GM19468 (cell line): ENCODE measurements around the gene EEF2K.
"Not testable (repeated sequence)": the region's sequence is repeated elsewhere in the genome, so short reads cannot be mapped to it uniquely, and the experiment has no call there.

Experiments used
- ATAC-seq: cut with Tn5 transposase; IDR thresholded peaks from one replicate; pipeline ENCODE4 v1.9.1; 2021; ENCODE audit warnings: mild to moderate bottlenecking, moderate library complexity, moderate number of reproducible peaks; ENCODE audit not compliant: unreplicated experiment; ENCODE audit errors: extremely low read depth

EEF2K gene

DNA sequence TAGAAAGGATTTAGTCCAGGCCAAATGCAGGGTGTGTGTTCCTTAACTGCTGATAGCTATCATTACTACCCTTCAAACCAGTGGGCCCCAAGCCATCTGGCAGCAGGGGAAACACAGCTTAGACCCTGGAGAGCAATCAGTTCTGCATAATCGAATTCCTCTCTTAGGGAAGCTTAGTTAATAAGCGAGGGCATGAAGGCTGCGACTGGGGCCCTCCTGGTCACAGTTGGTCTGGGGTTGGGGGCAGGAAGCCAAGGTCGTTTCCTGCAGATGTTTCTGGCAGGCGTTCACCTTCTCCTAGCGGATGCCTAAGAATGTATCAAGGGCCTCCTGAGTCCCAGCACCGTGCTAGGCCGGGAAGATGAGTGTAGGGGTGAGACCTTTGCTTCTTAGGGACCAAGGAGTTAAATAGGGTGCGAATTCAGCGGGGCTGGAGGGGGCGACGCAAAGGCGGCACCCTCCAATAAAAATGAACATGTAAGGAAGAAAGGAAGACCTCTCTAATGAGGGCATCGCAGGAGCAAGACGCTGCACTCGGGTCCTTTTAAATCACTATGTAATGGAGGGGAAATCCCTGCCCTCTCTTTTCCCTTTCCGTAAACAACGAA lies 16.5 kb upstream of the EEF2K start:
- no peak for ATAC-seq

DNA sequence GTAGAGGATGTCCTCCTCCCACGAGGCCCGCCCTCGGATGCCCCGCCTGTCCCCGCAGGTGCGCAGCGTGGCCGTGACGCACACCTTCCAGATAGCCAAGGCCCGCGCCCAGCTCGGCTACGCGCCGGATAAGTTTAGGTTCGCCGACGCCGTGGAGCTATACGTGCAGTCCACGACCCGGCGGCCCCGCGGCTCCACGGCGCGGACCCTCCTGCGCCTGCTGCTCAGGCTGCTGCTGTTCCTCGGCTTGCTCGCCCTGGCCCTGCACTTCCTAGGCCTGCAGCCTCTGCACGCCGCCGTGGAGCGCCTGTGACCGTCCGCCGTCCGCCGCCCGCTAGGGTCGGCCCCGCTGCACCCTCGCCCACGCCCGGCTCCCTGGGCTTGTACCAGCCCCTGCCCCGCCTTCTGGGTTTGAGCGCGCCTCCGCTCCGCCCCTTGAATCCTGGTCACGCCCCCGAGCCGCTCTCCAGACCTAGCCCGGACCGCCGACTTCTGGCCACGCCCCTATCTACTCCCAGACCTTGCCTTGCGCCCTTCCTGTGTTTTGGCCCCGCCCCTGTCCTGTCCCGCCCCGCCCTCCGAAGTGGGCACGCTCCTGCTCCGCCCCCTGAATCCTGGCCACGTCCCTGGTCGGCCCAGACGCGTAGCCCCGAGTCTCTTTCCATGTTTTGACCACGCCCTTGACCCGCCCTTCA lies 15.8 kb upstream of the EEF2K start:
- peak; percentile 36 for ATAC-seq

DNA sequence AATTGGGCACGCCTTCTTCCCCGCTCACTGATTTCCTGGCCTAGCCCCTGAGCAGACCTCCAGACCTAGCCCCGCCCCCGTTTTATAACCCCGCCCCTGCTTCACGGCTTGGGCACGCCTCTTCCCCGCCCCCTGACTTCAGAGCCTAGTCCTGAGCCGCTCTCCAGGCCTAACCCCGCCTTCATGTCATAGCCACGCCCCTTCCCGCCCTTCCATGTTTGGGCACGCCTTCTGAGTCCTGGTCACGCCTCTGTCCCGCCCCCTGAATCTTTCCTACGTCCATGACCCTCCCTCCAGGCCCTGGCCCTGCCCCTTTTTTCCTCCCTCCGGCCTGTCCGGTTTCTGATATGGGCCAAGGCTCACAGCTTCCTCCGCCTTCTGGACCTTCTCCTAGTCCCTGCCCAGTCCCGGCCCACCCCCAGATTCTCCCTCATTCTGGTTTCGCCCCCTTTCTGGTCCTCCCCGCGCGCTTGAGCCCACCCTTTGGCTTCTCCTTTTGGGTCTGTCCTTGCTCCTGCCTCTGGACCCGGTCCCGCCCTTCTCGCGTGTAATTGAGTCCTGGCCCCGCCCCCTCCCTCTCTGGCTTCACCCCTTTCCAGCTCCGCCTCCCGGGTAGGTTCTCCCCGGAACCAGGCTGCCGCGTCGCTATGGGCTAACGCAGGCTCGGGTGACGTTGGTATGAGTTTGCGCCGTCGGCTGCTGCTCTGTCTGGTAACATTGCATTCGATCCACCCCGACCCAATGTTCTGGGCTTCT lies 15.1 kb upstream of the EEF2K start:
- ATAC-seq: peak; percentile 7

DNA sequence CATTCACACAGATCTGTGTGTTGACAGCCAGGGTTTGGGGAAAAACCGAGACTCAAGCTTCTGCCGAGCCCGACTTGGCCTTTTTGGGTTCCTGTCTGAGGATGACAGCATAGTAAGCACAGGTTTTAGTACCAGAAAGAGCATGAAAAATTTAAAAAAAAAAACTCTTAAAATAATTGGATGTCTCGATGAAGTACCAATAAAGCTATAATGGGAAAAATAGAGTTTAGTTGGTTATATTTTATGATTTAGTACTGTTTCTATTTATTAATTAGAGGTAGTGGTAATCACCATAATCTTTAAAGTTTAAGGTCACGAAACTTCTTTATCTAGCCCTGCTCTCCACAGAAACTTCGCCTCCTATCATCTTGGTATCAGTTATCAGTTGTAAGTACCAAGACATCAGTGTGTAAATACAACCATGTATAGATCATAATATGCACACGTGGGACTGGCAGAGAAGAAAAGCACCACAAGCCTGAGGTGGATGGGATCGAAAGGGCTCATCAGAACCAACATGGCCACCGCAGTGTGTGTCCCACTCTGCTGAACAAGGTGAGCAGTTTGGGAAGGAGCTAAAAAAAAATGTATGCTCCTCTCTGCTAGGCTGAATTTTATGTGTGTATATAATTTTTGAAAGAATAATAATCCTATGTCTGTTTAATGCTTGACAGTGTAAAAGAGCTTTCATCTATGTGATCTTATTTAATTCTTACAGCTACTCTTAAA lies 14.4 kb upstream of the EEF2K start:
- ATAC-seq: no peak

DNA sequence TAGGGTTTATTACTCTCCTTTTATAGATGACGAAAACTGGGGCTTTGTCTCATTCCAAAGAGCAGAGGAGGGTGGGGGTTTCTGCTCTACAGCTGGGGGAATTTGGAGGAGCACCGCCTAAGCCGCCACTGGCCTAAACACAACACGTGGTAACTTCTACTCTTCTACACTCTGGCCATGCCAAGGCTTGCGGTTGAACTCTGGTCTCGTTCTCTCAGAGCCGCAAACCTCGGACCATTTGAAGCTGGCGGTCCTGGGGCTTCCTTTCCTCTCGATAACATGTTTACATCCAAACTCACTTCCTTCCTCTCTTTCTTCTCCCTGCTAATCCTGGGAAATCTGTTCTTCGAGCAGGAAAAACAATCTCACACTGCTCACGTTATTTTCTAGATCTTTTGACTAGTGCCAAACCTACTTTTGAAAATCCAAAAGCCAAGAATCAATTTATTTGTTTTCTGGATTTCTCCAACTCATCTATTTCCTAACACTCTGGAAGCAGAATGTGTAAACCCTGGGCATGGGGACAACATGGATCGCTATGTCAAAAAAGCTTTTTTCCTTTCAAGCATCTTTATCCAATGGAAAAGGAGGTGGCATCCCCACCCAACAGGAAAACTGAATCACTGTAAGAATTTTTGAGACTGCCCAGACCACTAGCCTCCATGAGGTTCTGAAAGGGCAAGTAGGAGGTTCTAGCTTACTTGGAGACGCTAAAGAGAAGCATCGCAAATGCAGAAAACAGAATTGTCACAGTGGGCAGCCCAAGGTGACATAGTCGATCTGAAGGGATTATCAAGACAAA lies 13.6 kb upstream of the EEF2K start:
- ATAC-seq: peak; percentile 15

DNA sequence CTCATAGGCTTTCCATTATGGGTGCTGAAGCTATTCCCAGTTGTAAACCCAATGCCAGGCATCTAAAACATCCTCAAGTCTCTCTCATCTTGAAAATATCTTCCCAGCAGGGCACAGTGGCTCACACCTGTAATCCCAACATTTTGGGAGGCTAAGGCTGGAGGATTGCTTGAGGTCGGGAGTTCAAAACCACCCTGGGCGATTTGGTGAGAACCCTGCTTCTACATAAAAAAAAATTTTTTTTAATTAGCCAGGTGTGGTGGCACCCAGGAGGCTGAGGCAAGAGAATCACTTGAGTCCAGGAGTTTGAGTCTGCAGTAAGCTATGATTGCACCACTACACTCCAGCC lies 13.0 kb upstream of the EEF2K start:
- no peak for ATAC-seq

DNA sequence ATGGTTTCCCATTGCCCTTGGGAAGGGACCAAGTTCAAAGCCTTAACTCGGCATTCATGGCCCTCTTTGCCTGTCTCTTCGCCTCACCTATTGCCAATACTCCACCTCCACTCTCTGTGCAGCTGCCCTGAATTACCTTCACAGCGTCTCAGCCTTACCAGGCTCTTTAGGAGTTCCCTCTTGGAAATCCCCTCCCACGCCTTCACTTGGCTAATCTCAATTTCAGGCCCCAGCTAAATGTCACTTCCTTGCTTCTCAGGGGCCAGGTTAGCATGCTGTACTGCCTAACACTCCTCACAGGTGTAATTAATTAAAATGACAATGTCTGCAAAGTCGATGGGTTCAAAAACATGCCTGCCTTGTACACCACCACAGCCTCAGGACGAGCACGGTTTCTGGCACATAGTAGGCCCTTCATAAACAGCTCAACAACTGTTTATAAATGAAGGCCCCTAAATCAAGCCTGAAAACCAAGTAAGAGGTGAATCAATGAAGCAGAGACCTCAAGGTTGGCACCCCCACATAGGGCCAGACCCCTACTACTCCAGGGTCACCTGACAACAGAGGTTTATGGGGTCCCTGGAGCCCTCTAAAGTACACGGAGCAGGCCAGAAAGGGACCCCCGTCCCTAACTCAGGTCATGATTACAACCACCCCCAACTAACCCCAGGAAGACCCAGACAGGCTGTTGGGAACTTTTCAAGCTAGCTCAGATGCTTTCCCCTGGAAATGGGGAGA lies 11.2 kb upstream of the EEF2K start:
- no peak for ATAC-seq

DNA sequence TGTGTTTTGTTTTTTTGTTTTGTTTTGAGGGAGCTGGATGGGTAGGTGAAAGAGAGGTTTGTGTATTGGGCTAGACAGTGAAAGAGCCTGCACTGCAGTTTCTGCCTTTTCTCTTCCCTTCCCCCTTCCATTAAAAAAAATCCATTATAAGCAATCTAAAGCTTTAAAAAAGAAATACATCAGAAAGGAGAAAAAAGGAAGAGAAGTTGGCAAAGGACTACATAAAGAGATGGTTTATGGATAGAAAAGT lies 10.7 kb upstream of the EEF2K start:
- ATAC-seq: no peak

DNA sequence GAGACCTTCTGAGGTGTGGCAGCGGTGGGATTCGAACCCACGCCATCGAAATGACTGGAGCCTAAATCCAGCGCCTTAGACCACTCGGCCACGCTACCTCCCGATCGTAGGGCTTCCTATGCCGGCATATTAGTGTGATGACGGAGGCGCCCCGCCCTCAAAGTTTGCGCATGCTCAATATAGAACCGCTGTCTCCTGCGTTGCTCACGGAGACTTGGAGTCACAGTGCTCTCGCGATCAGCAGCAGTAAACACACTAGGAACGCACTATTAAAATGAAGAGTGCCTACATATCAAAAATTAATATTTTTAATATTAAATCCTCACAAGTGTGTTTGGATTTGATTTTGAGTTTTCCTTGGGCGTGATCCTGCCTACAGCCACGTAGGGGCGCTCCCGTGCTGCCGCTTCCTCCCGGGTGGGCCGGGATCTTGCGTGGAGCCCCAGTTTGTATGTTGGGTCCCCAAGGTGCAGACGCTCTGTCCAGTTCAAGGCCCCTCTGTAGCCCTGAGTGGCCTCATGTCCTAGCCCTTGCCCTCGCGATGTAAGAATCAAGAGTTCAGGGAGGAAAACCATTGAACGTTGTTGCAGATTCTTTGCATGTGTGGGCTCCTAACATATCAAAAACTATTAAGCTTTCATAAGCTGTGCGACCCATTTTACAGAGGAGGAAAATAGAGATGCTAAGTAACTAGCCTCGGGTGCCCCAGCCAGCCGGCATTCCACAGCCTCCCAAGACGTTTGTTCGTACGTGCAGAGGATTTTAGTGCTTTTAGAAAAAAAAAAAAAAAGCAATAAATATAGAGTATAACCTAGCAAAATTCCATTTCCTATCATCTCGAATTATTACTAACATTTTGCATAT lies 10.2 kb upstream of the EEF2K start:
- ATAC-seq: peak; percentile 25

DNA sequence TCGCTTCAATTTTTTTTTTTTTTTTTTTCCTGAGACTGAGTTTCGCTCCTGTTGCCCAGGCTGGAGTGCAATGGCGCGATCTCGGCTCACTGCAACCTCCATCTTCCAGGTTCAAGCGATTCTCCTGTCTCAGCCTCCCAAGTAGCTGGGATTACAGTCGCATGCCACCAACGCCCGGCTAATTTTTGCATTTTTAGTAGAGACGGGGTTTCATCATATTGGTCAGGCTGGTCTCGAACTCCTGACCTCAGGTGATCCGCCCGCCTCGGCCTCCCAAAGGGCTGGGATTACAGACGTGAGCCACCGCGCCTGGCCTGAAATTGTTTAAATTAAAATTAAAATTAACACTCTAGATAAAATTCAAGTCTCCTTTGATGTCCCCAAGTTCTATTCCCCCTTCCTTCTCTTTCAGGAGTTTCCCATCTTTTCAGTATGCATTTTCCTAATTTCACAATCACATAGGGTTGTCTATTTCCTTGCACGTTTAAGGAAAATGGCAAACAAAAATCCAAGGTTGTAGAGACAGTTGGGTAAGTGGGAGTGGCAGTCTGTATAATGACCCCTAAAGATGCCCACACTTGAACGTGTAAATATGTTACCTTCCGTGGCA lies 9.4 kb upstream of the EEF2K start:
- ATAC-seq: not testable (repeated sequence)

DNA sequence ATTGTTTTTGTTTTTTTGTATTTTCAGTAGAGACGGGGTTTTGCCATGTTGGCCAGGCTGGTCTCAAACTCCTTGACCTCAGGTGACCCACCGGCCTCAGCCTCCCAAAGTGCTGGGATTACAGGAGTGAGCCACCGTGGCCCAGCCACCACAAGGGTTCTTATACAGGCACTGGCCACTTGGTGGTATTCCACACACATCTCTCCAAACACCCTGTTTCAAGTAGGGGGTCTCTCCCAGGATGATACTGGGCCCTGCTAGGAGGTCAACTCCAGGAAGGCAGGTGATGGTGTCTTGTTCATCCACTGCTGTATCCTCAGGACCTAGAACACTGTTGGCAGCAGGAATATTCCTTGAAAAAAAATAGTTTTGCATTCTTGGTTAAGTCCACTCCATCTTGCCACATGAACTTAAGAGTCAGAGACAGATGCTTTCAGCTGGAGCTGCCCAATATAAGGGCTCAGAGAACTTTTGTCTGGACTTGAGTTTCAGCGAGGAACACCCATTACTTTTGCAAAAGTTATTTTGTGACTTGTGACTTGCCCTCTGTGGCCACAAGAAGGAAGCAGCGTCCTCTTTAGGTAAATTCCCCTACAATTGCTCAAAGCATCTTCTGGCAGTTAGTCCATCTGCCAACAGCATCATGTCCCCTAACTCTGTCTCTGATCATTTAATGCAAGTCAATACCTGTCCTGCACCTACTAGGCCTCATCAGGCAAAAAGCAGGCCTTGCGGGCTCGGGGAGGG lies 7.4 kb upstream of the EEF2K start:
- ATAC-seq: no peak

DNA sequence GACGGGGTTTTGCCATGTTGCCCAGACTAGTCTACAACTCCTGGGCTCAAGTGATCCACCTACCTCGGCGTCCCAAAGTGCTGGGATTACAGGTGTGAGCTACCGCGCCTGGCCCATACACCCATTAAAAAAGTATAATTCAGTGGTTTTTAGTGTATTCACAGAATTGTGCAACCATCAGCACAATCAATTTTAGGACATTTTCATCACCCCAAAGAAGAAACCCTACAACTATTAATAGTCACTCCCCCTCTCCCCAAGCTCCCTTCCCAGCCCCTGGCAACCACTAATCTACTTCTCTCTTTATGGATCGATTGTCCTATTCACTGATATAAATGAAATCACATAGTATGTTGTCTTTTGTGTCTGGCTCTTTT lies 3.8 kb upstream of the EEF2K start:
- ATAC-seq: no peak

DNA sequence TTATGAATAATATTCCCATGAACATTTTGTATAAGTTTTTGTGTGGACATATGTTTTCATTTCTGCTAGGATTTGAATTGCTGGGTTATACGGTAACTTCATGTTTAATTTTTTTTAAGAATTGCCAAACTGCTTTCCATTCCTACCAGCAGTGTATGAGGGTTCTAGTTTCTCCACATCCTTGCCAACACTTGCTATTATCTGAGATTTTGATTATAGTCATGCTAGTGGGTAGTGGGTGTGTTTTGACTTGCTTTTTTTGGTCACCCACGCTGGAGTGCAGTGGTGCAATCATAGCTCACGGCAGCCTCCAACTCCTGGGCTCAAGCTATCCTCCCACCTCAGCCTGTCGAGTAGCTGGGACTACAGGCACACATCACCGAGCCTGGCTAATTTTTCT lies 3.0 kb upstream of the EEF2K start:
- no peak for ATAC-seq

DNA sequence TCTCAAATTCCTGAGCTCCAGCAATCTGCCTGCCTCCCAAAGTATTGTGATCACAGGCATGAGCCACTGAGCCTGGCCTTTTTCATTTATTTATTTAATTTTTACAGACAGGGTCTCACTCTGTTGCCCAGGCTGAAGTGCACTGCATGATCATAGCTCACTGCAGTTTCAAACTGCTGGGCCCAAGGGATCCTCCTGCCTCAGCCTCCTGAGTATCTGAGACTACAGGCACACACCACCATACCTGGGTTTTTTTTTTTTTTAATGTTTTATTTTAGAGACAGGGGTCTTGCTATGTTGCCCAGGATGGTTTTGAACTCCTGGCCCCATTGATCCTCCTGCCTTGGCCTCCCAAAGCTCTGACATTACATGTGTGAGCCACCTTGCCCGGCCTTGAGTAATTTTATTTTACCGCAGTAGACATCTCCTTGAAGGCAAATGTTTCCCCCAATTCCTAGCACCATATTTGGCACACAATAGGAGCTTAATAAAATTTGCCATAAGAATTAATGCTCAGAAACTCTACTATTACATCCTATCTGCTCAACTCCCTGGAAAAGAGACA lies 1.9 kb upstream of the EEF2K start:
- no peak for ATAC-seq

DNA sequence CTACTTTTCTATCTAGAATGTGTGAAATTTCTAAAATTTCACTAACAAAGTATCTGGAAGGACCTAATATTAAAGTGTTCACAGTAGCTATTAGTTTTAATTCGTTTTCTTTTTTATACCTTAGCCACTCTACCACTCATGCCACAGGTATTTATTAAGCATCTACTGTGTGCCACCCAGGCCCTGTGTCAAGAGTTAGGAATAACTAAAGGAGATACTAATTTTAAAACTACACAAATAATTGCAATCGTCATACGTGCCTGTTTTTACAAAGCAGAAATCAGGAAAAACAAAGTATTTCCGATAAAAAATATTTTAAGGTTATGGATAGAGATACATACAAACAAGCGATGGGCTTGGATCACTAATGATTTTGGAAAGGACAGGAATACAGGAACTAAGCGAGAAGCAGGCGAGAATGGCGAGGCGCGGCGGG lies 483 bp upstream of the EEF2K start:
- ATAC-seq: no peak

DNA sequence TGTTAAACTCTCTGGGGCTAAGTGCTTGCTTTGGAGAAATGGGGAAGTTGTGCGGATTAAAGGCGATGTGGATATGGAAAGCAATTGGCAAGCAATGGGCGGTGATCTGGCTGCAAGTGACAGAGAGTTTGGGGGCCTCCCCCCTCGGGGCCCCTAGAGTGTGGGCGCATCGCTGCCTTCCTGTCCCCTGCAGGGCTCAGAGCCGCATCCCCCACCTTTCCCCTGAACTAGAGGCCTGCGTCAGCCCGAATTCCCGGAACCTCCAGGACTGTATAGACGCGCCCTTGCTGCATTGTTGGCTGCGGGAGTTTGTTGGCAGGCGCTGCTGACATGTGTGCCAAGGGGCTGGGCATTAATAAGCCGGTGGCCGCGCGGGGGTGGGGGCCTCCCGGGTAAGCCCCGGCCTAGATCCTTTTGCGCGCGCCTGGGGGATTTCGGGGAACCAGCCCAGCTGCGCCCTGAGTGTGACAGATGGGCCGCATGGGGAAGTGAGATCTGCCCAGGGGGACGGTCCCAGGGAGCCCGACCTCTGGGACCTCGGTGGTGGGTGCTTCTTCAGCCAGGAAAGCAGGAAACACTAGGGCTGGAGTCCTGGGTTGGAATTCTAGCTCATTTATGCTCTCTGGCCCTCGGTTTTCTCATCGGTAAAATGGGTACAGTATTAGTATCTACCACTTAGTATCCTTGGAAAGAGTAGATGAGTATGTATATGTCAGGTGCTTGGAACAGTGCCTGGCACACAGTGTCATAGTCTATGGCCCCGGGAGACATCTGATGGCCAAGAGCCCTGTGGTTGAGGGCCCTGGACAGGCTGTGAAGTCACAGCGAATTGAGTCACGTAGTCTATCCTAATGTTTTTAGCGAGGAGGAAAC lies 1.0 kb downstream of the EEF2K start:
- ATAC-seq: no peak
